Lower leg skin (tissue), 3 donors: ENCODE measurements around the gene GPRC5C.

Source experiments
- POLR2A ChIP-seq, 2 donors: fragments of 450-650 bp; IDR thresholded peaks; one replicate each; pipeline ENCODE4 v1.6.1; 2016 to 2017; ENCODE audit warnings: antibody characterized with exemption in 2 of 2, mild to moderate bottlenecking in 1 of 2, moderate library complexity in 1 of 2
- TF ChIP-seq, protein P1 (sequence below), 3 donors: fragments of 450-650 bp; IDR thresholded peaks; one replicate each; pipeline ENCODE4 v1.5.1; 2016; ENCODE audit warnings: antibody characterized with exemption in 3 of 3, mild to moderate bottlenecking in 3 of 3, moderate library complexity in 2 of 3

DNA sequence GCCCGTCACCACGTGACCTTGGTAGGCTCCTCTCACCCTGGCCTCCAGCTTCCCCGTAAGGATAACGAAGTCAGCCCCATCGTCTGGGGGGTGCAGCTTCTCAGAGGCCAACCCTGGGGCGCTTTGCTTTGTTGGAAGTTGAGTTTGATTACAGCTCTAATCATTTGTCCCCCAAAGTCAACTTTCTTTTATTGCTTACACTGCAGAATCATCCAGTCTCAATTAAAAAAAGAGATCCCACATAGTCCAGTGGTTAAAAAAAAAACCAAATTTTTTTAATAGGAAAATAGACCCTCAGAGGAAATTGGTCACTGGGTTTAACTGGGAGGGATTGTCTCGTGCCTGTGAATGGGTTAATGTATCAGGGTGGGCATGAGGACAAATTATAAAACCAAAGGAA, 7.8 kb upstream of the GPRC5C start:
- TF ChIP-seq, protein P1, sequence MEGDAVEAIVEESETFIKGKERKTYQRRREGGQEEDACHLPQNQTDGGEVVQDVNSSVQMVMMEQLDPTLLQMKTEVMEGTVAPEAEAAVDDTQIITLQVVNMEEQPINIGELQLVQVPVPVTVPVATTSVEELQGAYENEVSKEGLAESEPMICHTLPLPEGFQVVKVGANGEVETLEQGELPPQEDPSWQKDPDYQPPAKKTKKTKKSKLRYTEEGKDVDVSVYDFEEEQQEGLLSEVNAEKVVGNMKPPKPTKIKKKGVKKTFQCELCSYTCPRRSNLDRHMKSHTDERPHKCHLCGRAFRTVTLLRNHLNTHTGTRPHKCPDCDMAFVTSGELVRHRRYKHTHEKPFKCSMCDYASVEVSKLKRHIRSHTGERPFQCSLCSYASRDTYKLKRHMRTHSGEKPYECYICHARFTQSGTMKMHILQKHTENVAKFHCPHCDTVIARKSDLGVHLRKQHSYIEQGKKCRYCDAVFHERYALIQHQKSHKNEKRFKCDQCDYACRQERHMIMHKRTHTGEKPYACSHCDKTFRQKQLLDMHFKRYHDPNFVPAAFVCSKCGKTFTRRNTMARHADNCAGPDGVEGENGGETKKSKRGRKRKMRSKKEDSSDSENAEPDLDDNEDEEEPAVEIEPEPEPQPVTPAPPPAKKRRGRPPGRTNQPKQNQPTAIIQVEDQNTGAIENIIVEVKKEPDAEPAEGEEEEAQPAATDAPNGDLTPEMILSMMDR (IDR thresholded peaks at IDR 0.05): no peak
- no peak for TF ChIP-seq POLR2A (IDR thresholded peaks at IDR 0.05)
